Stimulated activated naive B cell treated with anti-CD40 and anti-IgM and Interleukin-4, amounts not matched to agents 10 μg/mL and 1 μg/mL and 100 μg/mL, for 72 hours (primary cell): ENCODE data around the gene OBSCN.

Experiments
- ATAC-seq, 2 donors: fragments of 150-1000 bp; cut with Tn5 transposase; replicated peaks; 2 replicates each; pipeline ENCODE4 v1.10.0; 2021; ENCODE audit warnings: moderate library complexity in 1 of 2
- DNase-seq: peaks from one replicate; pipeline ENCODE4 v3.0.0; 2021
- H3K27ac Mint-ChIP-seq: one replicate; pipeline ENCODE4 v1.8.0; 2022; ENCODE audit warnings: mild to moderate bottlenecking, mixed read lengths
- H3K27me3 Mint-ChIP-seq, 2 donors: one replicate each; pipeline ENCODE4 v1.8.0; 2022; ENCODE audit warnings: mixed read lengths in 2 of 2
- H3K36me3 Mint-ChIP-seq, 2 donors: one replicate each; pipeline ENCODE4 v1.8.0; 2022; ENCODE audit warnings: mixed read lengths in 2 of 2, mild to moderate bottlenecking in 1 of 2
- H3K4me1 Mint-ChIP-seq, 2 donors: one replicate each; pipeline ENCODE4 v1.8.0; 2022; ENCODE audit warnings: mixed read lengths in 2 of 2, mild to moderate bottlenecking in 1 of 2
- H3K4me3 Mint-ChIP-seq, 2 donors: one replicate each; pipeline ENCODE4 v1.8.0; 2022; ENCODE audit warnings: mild to moderate bottlenecking in 2 of 2, mixed read lengths in 2 of 2, moderate library complexity in 1 of 2
- H3K9me3 Mint-ChIP-seq, 2 donors: one replicate each; pipeline ENCODE4 v1.8.0; 2022; ENCODE audit warnings: mixed read lengths in 2 of 2, mild to moderate bottlenecking in 1 of 2

OBSCN gene

DNA sequence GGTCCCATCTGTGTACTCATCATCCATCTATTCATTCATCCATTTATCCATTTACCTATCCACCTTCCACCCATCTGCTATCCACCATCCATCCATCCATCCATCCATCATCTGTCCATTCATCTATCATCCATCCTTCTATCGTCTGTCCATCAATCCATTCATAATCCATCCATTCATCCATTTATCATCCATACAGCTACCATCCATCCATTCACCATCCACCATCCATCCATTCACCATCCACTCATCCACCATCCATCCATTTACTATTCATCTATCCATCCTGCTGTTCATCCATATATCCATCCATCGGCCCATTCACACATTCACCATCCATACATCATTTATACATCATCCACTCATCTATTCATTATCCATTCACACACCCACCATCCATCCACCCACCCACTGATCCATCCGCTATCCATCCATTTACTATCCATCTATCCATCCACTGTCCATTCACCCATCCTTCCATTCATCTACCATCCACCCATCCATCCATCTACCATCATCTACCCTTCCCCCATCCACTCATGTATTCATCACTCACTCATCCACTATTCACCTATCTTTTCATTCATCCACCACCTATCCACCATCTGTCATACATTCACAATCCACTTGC, 102.4 kb downstream of the OBSCN start:
- ATAC-seq (no peak), DNase-seq (no peak)
- H3K27me3 Mint-ChIP-seq, result no peaks in the 10 kb centered on the region
- no peaks in the 10 kb centered on the region for H3K36me3 Mint-ChIP-seq
- H3K4me3 Mint-ChIP-seq, result no peak overlapping the region
- H3K27ac Mint-ChIP-seq, result no peak overlapping the region
- peaks cover 0 to 3% of the 10 kb centered on the region in 2 donors for H3K9me3 Mint-ChIP-seq
- no peaks in the 10 kb centered on the region for H3K4me1 Mint-ChIP-seq

DNA sequence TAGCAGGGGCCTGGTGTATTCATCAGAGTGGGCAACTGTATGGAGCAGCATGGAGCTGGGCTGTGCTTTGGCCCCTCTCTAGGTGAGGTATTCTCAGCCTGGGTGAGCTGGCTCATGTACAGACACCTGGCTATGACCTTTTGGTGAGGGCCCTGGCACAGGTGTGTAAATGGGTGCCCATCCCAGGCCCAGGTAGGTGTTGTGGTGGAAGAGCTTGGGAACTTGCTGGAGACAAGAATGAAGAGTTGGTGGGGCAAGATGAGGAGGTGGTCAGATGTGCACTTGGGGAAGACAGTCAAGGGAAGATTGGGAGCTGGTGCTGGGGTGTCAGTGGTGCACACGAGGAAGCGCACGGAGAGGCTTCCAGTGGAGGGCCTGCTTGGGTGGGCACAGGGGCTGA, 103.2 kb downstream of the OBSCN start:
- ATAC-seq (no peak), DNase-seq (no peak)
- Mint-ChIP-seq H3K9me3 (peaks cover 0 to 3% of the 10 kb centered on the region in 2 donors), H3K4me3 (no peak overlapping the region), H3K36me3 (no peaks in the 10 kb centered on the region), H3K4me1 (no peaks in the 10 kb centered on the region), H3K27ac (no peak overlapping the region), H3K27me3 (no peaks in the 10 kb centered on the region)

DNA sequence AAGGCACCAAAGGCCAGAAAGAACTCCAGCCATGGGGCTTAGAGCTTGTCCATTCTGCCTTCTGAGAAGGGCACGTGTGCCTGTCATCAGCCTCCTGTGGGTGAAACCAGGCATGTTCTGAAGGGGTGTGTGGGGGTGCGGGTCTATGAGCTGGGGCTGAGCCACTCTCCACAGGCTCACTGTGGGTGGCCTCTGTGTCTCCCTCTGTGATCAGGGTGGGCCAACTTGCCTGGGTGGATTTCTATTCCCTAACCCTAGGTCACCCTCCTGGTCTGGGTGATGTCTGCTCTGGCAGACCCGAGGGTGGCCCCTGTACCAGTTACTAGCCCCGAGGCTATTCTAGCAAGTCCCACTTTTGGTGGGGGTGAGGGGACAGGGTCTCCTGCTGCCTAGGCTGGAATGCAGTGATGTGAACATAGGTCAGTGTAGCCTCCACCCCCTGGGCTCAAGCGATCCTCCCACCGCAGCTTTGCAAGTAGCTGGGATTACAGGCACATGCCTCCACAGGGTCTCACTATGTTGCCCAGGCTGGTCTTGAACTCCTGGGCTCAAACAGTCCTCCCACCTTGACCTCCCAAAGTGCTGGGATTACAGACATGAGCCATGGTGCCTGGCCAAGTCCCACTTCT, 104.4 kb downstream of the OBSCN start:
- no peaks in the 10 kb centered on the region for H3K36me3 Mint-ChIP-seq
- no peak overlapping the region for H3K27ac Mint-ChIP-seq
- H3K4me1 Mint-ChIP-seq, result no peaks in the 10 kb centered on the region
- DNase-seq, result no peak
- no peak overlapping the region for H3K4me3 Mint-ChIP-seq
- H3K27me3 Mint-ChIP-seq, result no peaks in the 10 kb centered on the region
- no peak for ATAC-seq
- H3K9me3 Mint-ChIP-seq, result peaks cover 0 to 3% of the 10 kb centered on the region in 2 donors

DNA sequence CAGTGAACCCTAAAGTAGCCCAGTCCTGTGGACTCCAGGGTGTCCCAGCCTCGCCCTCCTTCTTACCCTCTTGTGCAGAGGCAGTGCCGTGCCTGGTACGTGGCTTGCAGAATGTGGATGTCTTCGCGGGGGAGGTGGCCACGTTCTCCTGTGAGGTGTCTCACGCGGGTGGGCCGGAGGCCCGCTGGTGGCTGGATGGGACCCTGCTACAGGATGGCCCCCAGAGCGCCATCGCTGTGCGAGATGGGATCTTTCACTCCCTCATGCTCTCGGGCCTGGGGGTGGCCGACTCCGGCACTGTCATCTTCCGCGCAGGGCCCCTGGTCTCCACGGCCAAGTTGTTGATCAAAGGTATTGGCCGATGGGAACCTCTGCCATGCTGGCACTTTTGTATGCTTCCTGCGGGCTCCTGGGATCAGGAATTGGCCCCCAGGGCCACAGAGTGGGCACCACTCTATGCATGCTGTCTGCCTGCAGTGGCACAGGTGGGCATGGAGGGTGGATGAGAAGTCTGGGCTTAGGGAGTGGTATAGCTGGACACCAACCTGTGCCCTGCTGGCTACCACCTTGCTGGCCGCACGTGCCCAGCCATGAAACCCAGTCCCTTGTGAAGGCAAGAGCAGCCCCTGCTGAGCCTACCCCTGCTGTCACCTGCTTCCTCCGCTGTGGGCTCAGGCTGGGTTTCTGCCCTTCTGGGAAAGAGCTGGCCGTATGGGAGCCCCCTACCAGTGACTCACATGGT, 105.9 kb downstream of the OBSCN start:
- no peaks in the 10 kb centered on the region for H3K36me3 Mint-ChIP-seq
- peaks cover 0 to 2% of the 10 kb centered on the region in 2 donors for H3K9me3 Mint-ChIP-seq
- ATAC-seq (no peak), DNase-seq (no peak)
- no peak overlapping the region for H3K27ac Mint-ChIP-seq
- no peak overlapping the region for H3K4me3 Mint-ChIP-seq
- no peaks in the 10 kb centered on the region for H3K27me3 Mint-ChIP-seq
- H3K4me1 Mint-ChIP-seq, result no peaks in the 10 kb centered on the region

DNA sequence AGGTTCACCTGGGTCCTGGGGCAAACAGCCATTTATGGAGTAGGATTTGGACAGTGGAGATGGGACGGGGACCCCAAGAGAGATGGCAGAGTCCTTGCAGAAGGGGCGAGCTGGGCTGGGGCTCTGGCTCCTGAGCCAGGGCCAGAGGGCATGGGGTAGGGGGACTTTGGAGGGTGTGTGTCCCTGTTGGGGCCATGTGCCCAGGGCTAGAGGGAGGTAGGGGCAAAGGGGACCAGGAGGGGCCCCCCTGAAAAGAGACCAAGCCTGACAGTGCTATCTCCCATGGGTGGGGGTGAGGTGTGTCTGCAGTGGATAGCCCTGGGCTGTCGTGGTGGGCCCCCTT, 106.4 kb downstream of the OBSCN start:
- H3K27me3 Mint-ChIP-seq, result no peaks in the 10 kb centered on the region

DNA sequence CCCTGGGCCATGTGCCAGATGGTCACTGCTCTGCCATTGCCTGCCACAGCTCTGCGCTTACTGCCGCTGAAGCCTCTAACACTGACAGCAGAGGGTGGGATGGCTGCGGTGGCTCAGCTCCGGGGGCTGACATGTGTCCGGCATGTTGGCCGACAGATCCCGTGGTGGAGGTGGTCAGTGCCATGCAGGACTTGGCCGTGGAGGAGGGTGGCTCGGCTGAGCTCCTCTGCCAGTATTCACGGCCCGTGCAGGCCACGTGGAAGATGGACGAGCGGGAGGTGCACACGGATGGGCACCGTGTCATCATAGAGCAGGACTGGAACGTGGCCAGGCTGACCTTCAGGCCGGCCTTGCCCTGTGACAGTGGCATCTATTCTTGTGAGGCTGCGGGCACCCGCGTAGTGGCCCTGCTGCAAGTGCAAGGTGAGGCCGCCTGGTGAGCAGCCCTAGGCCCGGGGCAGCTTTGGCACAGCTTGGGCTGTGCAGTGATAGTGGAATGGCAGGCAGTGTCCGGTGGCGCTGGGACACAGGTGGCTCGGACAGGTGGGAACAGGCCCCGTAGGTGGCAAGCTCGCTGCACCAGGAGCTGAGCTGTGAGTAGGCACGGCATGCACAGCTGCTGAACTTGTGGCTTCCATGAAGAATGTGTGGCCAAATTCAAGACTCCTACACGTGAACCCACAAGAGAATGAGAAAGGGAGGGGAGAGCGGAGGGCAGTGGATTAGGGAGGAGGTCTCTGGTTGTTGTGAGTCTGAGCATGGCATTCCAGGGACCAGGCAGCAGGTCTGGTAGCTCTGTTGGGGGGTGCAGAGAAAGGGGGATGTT, 107.0 kb downstream of the OBSCN start:
- no peak overlapping the region for H3K27ac Mint-ChIP-seq
- ATAC-seq (no peak), DNase-seq (no peak)
- H3K27me3 Mint-ChIP-seq, result no peaks in the 10 kb centered on the region
- peaks cover 0 to 1% of the 10 kb centered on the region in 2 donors for H3K9me3 Mint-ChIP-seq
- no peak overlapping the region for H3K4me3 Mint-ChIP-seq
- no peaks in the 10 kb centered on the region for H3K4me1 Mint-ChIP-seq
- H3K36me3 Mint-ChIP-seq, result no peaks in the 10 kb centered on the region

More for the DNA sequence above, 106.4 kb downstream of the OBSCN start:
- Mint-ChIP-seq H3K27ac (no peak overlapping the region), H3K9me3 (peaks cover 0 to 1% of the 10 kb centered on the region in 2 donors), H3K4me1 (no peaks in the 10 kb centered on the region), H3K4me3 (no peak overlapping the region), H3K36me3 (no peaks in the 10 kb centered on the region)
- no peak for ATAC-seq
- no peak for DNase-seq

DNA sequence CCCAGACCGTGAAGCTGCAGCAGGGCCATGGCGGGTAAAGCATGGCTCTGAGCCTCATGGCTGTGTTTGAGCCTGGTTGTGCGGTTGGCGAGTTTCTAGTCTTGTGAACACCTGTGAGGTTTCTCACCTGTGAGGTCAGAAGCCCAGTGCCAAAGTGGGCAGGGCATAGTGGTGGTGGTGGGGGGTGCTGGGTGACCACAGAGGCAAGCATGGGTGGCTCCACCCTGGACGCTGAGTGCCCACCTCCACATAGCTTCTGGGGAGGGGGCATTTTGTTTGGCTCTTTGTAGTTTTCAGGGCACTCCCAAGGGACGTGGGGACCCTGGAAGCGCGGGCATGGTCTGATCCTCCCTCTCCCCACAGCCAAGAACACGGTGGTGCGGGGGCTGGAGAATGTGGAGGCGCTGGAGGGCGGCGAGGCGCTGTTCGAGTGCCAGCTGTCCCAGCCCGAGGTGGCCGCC, 107.7 kb downstream of the OBSCN start:
- no peak for ATAC-seq
- Mint-ChIP-seq H3K4me1 (no peaks in the 10 kb centered on the region), H3K27ac (no peak overlapping the region), H3K4me3 (no peak overlapping the region), H3K9me3 (peaks cover 0 to 1% of the 10 kb centered on the region in 2 donors), H3K27me3 (no peaks in the 10 kb centered on the region), H3K36me3 (no peaks in the 10 kb centered on the region)
- no peak for DNase-seq

DNA sequence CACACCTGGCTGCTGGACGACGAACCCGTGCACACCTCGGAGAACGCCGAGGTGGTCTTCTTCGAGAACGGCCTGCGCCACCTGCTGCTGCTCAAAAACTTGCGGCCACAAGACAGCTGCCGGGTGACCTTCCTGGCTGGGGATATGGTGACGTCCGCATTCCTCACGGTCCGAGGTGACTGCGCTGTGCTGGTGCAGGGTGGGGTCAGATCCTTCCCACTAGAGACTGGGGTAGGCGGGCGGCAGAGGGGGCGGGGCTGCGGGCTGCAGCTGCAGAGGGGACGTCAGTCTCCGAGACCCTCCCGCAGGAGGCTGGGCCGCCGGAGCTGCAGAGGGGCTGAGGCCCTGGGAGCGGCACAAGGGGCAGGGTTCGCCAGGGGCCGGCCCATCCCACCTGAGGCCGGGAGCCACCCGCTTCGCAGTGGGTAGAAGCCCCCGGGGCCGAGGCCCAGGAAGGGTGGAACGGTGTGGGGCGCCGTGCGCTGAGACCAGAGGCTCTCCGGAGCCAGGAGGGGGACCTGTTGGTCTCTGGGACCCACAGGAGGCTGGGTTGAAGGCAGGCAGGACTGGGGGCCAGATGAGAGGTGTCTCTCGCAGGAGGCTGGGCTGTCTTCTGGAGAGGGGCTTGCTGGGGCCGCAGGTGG, 108.2 kb downstream of the OBSCN start:
- Mint-ChIP-seq H3K4me1 (no peaks in the 10 kb centered on the region), H3K27ac (no peak overlapping the region), H3K27me3 (no peaks in the 10 kb centered on the region), H3K9me3 (peaks cover 0 to 1% of the 10 kb centered on the region in 2 donors), H3K4me3 (no peak overlapping the region), H3K36me3 (no peaks in the 10 kb centered on the region)
- ATAC-seq (no peak), DNase-seq (no peak)

DNA sequence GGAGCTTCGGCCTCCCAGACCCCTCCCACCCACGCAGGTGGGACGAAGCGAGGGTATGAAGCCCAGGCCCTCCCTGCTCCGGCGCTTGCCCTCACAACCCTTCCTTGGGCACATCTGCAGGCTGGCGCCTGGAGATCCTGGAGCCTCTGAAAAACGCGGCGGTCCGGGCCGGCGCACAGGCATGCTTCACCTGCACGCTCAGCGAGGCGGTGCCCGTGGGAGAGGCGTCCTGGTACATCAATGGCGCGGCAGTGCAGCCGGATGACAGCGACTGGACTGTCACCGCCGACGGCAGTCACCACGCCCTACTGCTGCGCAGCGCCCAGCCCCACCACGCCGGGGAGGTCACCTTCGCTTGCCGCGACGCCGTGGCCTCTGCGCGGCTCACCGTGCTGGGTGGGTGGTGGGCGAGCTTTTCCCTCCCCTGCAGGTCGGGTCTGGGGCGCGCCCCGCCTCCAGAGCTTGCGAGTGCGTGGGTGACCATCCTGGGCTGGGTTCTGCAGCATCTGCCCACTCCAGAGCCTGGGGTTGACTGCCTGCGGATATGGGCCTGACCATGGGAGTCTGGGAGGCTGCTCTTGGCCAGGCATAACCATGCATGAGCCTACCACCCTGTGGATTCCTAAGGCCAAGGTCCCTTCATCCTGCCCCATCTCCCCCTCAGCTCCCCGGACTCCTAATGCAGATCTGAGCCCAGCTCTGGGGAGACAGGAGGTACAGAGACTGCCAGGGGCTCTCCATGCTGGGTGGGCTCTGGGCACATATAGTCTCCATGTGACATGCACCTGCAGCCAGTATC, 108.9 kb downstream of the OBSCN start:
- Mint-ChIP-seq H3K9me3 (peaks cover 0 to 1% of the 10 kb centered on the region in 2 donors), H3K4me1 (no peaks in the 10 kb centered on the region), H3K27me3 (no peaks in the 10 kb centered on the region), H3K36me3 (no peaks in the 10 kb centered on the region), H3K27ac (no peak overlapping the region), H3K4me3 (no peak overlapping the region)
- ATAC-seq (peak in 1 of 2 donors; percentile 10), DNase-seq (no peak)

DNA sequence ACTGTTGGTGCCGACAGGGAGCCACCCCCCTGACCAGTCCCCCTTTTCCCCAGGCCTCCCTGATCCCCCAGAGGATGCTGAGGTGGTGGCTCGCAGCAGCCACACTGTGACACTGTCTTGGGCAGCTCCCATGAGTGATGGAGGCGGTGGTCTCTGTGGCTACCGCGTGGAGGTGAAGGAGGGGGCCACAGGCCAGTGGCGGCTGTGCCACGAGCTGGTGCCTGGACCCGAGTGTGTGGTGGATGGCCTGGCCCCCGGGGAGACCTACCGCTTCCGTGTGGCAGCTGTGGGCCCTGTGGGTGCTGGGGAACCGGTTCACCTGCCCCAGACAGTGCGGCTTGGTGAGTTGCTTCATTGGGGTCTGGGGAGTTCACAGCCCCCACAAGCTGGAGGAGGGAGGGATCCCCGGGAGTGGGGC, 109.6 kb downstream of the OBSCN start:
- no peaks in the 10 kb centered on the region for H3K36me3 Mint-ChIP-seq
- H3K9me3 Mint-ChIP-seq, result peaks cover 0 to 1% of the 10 kb centered on the region in 2 donors
- H3K4me3 Mint-ChIP-seq, result no peak overlapping the region
- DNase-seq (no peak), ATAC-seq (no peak)
- H3K4me1 Mint-ChIP-seq, result no peaks in the 10 kb centered on the region
- no peaks in the 10 kb centered on the region for H3K27me3 Mint-ChIP-seq
- H3K27ac Mint-ChIP-seq, result no peak overlapping the region

DNA sequence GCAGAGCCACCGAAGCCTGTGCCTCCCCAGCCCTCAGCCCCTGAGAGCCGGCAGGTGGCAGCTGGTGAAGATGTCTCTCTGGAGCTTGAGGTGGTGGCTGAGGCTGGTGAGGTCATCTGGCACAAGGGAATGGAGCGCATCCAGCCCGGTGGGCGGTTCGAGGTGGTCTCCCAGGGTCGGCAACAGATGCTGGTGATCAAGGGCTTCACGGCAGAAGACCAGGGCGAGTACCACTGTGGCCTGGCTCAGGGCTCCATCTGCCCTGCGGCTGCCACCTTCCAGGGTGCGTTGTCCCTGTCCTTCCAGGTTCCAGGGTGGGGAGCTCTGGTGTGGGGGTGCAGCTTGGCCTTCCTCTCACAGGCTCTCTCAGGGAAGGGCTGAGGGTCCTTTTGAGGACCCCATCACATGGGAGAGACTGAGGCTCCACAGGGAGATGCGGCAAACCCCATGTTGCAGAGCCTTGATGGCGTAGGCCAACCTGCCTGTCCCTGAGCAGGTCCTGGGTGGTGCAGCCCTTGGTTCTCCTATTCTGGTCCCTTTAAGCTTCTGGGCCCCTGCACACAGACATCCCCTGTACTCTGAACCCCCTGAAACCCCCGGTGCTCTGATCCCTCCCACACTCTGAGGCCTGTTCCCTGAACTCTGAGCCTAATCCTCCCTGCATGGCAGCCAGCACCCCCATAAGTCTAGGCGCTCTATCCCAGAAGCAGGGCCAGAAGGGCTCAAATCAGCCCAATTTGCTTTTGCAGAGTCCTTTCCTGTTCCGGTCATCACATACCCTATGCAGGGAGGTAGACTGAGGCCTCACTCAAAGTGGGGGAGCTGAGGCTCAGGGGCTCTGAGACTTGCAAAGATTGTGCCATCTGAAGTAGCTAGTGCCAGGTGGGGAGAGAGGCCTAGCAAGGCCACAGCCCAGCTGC, 110.3 kb downstream of the OBSCN start:
- Mint-ChIP-seq H3K9me3 (peaks cover 0 to 1% of the 10 kb centered on the region in 2 donors), H3K27ac (no peak overlapping the region), H3K36me3 (peaks cover 0 to 3% of the 10 kb centered on the region in 2 donors), H3K27me3 (no peaks in the 10 kb centered on the region), H3K4me1 (no peaks in the 10 kb centered on the region), H3K4me3 (no peak overlapping the region)
- ATAC-seq, result no peak
- DNase-seq, result no peak

DNA sequence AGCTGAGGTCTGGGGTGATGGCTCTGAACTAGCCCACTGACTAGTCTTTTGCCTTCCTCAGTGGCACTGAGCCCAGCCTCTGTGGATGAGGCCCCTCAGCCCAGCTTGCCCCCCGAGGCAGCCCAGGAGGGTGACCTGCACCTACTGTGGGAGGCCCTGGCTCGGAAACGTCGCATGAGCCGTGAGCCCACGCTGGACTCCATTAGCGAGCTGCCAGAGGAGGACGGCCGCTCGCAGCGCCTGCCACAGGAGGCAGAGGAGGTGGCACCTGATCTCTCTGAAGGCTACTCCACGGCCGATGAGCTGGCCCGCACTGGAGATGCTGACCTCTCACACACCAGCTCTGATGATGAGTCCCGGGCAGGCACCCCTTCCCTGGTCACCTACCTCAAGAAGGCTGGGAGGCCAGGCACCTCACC, 111.0 kb downstream of the OBSCN start:
- Mint-ChIP-seq H3K4me1 (no peaks in the 10 kb centered on the region), H3K27ac (no peak overlapping the region), H3K4me3 (no peak overlapping the region), H3K36me3 (peaks cover 0 to 3% of the 10 kb centered on the region in 2 donors), H3K9me3 (peaks cover 0 to 1% of the 10 kb centered on the region in 2 donors), H3K27me3 (no peaks in the 10 kb centered on the region)
- ATAC-seq, result no peak
- DNase-seq, result no peak
